Mesodermal cell (in vitro differentiated cells): ENCODE results near the gene TPO.

Source experiments
- H3K27ac ChIP-seq: 2 replicates; pipeline ENCODE4 v1.7.0; 2013; ENCODE audit warnings: mild to moderate bottlenecking, low read depth, low read length, moderate library complexity; ENCODE audit not compliant: severe bottlenecking
- H3K36me3 ChIP-seq: 2 replicates; pipeline ENCODE4 v1.7.1; 2013; ENCODE audit warnings: mild to moderate bottlenecking, low read length, moderate library complexity; ENCODE audit not compliant: control insufficient read depth, insufficient read depth
- H3K4me1 ChIP-seq: one replicate; pipeline ENCODE4 v1.7.1; 2013; ENCODE audit warnings: mild to moderate bottlenecking, low read length; ENCODE audit not compliant: insufficient read depth, control insufficient read depth, poor library complexity, severe bottlenecking
- H3K4me3 ChIP-seq: 2 replicates; pipeline ENCODE4 v1.7.0; 2013; ENCODE audit warnings: low read length, control low read depth, mild to moderate bottlenecking; ENCODE audit not compliant: insufficient read depth, poor library complexity, severe bottlenecking; ENCODE audit errors: extremely low read depth
- H3K9me3 ChIP-seq: 2 replicates; pipeline ENCODE4 v1.7.1; 2013; ENCODE audit warnings: mild to moderate bottlenecking, low read length, moderate library complexity; ENCODE audit not compliant: control insufficient read depth
- WGBS, 2 experiments: methylation state at CpG; one replicate each; pipeline ENCODE4 v1.1.5; 2013; ENCODE audit warnings: missing lambda C conversion rate in 2 of 2; ENCODE audit not compliant: insufficient coverage in 2 of 2; 5-methylcytosine and 5-hydroxymethylcytosine counted together

The TPO gene

DNA sequence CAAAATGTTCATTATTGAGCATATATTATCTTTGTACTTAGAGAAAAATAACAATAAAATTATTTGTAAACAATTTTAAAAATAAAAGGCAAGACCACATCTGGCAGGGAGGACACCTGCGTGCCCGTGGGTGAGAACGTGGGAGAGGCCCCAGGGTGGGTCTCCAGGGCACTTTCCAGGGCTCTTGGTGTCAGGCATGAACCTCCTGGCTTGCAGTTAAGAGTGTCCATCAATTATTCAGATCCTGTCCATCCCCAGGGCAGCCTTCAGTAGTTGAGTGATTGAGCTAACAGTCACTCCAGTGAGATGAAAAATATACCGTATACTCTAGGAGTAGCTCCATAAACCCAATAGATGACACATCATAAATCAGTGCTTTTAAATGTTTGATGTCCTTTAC is 49.7 kb downstream of the TPO start:
- Histone ChIP-seq H3K36me3 (no peaks in the 10 kb centered on the region), H3K4me1 (no peaks in the 10 kb centered on the region), H3K4me3 (no peak overlapping the region), H3K27ac (no peak overlapping the region), H3K9me3 (no peaks in the 10 kb centered on the region)
- 84% methylated on average over 3 of the region's 4 CpGs; no CpG with 5 or more reads in 1 of the 2 experiments for WGBS, 2 experiments

DNA sequence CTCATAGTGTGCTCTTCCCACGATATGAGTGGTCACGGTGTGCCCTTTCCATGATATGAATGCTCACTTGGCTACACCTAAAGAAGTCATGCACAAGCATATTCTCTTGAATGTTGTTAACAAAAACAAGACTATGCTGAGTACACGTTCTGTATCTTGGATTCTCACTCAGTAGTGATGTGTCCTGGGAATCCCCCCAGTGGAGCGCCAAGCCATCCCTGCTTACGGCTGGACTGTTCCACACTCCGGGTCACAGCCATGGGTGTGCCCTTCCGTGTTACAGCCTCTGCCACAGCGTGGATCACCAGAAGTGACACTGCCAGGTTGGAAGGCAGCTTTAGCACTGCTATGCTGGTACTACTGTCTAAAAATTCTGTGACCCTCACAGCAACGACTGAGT is 59.1 kb downstream of the TPO start:
- 86 to 95% methylated on average over 6 to 8 of the region's 9 CpGs for WGBS, 2 experiments
- no peaks in the 10 kb centered on the region for H3K36me3 ChIP-seq
- H3K4me3 ChIP-seq, result no peak overlapping the region
- no peaks in the 10 kb centered on the region for H3K4me1 ChIP-seq
- no peak overlapping the region for H3K27ac ChIP-seq
- no peaks in the 10 kb centered on the region for H3K9me3 ChIP-seq

GRCh38 chr2:1476617-1477195 is 63.4 kb downstream of the TPO start:
- 94 to 97% methylated on average over 17 to 30 of the region's 30 CpGs for WGBS, 2 experiments
- no peaks in the 10 kb centered on the region for H3K9me3 ChIP-seq
- no peaks in the 10 kb centered on the region for H3K4me1 ChIP-seq
- H3K36me3 ChIP-seq, result no peaks in the 10 kb centered on the region
- H3K27ac ChIP-seq, result no peak overlapping the region
- H3K4me3 ChIP-seq, result no peak overlapping the region

DNA sequence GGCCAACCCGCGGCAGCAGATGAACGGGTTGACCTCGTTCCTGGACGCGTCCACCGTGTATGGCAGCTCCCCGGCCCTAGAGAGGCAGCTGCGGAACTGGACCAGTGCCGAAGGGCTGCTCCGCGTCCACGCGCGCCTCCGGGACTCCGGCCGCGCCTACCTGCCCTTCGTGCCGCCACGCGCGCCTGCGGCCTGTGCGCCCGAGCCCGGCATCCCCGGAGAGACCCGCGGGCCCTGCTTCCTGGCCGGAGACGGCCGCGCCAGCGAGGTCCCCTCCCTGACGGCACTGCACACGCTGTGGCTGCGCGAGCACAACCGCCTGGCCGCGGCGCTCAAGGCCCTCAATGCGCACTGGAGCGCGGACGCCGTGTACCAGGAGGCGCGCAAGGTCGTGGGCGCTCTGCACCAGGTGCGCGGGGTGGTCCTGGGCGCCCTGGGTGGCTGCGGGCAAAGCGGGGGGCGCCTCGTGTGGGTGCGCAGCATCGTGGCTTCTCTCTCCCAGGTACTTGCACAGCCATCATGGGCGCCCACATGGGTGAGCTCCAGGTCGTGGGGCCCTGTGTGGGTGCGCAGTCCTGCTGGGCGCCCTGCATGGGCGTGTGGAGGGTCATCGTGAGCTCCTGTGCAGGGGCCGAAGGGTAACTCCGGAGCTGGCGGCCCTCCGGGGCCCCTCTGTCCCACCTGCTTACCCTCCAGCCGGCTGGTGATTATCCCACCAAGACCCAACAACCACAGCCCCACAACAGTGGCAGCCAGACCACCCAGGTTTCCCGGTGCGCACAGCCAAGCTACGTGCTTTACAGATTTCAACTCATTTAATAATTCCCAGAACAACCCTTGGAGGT is 64.2 kb downstream of the TPO start:
- H3K4me1 ChIP-seq, result no peaks in the 10 kb centered on the region
- H3K36me3 ChIP-seq, result no peaks in the 10 kb centered on the region
- H3K27ac ChIP-seq, result no peak overlapping the region
- H3K4me3 ChIP-seq, result no peak overlapping the region
- H3K9me3 ChIP-seq, result no peaks in the 10 kb centered on the region
- 95 to 96% methylated on average over 53 to 73 of the region's 76 CpGs for WGBS, 2 experiments

GRCh38 chr2:1478311-1479305 is 65.3 kb downstream of the TPO start:
- Histone ChIP-seq H3K4me3 (no peak overlapping the region), H3K4me1 (no peaks in the 10 kb centered on the region), H3K27ac (no peak overlapping the region), H3K9me3 (no peaks in the 10 kb centered on the region), H3K36me3 (no peaks in the 10 kb centered on the region)
- WGBS, 2 experiments, result 92% methylated on average over 35 to 38 of the region's 48 CpGs

DNA sequence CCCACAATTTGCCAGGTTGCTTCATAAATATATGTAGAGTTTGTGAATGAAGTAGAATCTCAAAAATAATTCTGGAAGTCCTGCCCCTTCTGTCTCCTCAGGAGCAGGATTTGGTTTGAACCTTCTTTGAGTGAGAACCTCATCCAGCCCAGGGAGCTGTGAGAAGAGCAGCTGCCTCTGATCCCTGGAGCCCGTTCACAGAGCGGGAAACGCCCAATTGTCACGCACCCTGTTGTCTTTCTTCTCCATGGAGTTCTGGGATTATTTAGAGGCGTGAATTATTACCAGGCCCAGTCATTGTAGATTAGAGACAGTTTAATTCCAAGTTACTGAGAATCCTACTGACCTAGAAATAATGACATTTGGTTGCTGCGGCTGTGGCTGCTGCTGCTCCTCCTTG is 66.1 kb downstream of the TPO start:
- Histone ChIP-seq H3K4me1 (no peaks in the 10 kb centered on the region), H3K9me3 (no peaks in the 10 kb centered on the region), H3K4me3 (no peak overlapping the region), H3K27ac (no peak overlapping the region), H3K36me3 (no peaks in the 10 kb centered on the region)
- 98% methylated on average over 4 of the region's 6 CpGs; no CpG with 5 or more reads in 1 of the 2 experiments for WGBS, 2 experiments

GRCh38 chr2:1480671-1481076 is 67.4 kb downstream of the TPO start:
- H3K4me1 ChIP-seq, result no peaks in the 10 kb centered on the region
- no peaks in the 10 kb centered on the region for H3K36me3 ChIP-seq
- H3K27ac ChIP-seq, result no peak overlapping the region
- no peaks in the 10 kb centered on the region for H3K9me3 ChIP-seq
- H3K4me3 ChIP-seq, result no peak overlapping the region
- WGBS, 2 experiments, result 83 to 87% methylated on average over 11 to 12 of the region's 13 CpGs

DNA sequence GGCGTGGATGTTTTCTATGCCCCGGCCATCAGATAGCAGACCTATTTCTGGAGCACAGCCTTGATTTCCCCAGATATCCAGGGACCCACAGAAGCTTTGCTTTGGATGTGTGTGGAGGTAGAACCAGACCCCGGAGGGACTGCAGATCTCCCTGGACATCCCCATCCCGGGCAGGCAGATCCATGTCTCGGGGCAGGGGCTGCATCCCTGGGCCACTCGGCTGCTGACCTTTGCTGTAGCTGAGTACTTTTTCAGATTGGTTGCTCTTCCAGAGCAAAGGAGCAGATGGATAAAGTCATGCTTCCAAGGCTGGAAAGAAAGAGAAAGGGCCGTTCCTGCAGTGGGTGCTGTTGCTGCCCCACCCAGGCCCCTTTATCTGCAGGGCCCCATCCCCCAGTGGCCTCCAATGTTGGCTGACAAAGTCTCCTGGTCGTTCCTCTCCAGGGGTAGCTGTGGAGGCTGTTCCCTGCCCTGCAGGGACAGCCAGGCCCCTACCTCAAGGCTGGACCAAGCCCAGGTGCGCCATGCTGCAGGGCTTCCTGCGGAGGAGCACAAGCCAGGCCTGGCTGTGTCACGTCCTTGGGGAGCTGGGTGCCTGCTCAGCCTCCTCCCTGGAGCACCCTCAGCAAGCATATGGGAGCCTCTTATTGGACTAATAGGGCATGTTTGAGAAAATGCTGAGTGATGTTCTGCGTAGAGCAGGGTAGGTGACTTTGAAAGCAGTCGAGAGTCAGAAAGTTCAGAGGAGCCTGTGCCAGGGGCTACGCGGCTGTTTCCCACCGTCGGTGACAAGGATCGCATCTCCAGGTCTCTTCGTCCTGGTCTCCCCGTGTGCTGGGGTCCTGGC is 68.4 kb downstream of the TPO start:
- WGBS, 2 experiments, result 91 to 92% methylated on average over 15 to 16 of the region's 20 CpGs

DNA sequence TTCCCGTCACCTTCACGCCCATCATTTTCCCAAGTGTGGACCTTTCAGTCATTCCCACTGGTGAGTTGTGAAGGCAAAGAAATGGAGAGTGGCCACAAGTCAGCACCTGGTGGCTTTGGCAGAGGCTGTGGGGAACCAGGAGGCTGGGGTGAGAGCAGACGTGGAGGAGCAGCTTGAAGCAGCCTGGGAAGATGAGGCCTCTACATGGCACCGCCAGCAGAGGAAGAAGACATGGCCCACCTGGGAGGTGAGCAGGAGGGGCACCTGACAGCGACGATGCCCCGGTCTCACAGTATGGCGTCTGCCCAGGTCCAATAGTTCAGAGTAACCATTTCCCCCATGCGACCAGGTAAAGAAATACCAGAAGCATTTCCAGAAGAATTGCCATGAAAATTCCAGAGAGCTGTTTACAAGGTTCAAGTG is 69.0 kb downstream of the TPO start:
- no peaks in the 10 kb centered on the region for H3K36me3 ChIP-seq
- WGBS, 2 experiments, result 93 to 96% methylated on average over 8 of the region's 9 CpGs
- H3K4me3 ChIP-seq, result no peak overlapping the region
- H3K9me3 ChIP-seq, result no peaks in the 10 kb centered on the region
- no peaks in the 10 kb centered on the region for H3K4me1 ChIP-seq
- H3K27ac ChIP-seq, result no peak overlapping the region

More for the DNA sequence above, 68.4 kb downstream of the TPO start:
- H3K4me3 ChIP-seq, result no peak overlapping the region
- H3K36me3 ChIP-seq, result no peaks in the 10 kb centered on the region
- no peaks in the 10 kb centered on the region for H3K4me1 ChIP-seq
- no peaks in the 10 kb centered on the region for H3K9me3 ChIP-seq
- H3K27ac ChIP-seq, result no peak overlapping the region

GRCh38 chr2:1482981-1483380 is 69.7 kb downstream of the TPO start:
- H3K4me1 ChIP-seq, result no peaks in the 10 kb centered on the region
- 91 to 92% methylated on average over 3 to 4 of the region's 4 CpGs for WGBS, 2 experiments
- no peak overlapping the region for H3K4me3 ChIP-seq

More at GRCh38 chr2:1482981-1483380, 69.7 kb downstream of the TPO start:
- H3K9me3 ChIP-seq, result no peaks in the 10 kb centered on the region
- no peak overlapping the region for H3K27ac ChIP-seq
- no peaks in the 10 kb centered on the region for H3K36me3 ChIP-seq
